COLO668 (cell line): Measurements from ENCODE around the gene PCSK6.
"Not testable (repeated sequence)": the region's sequence is repeated elsewhere in the genome, so short reads cannot be mapped to it uniquely, and the experiment has no call there.

ENCODE experiments used
- DNase-seq: peaks from one replicate; lab custom pipeline; 2025; ENCODE audit not compliant: unreplicated experiment; lab: John Stamatoyannopoulos, UW

PCSK6 gene

GRCh38 chr15:101463696-101464095 lies 25.8 kb downstream of the PCSK6 start:
- not testable (repeated sequence) for DNase-seq

- DNase-seq: no peak
Measured at GRCh38 chr15:101463270-101463669, 26.2 kb downstream of the PCSK6 start.

GRCh38 chr15:101461097-101461496 lies 28.4 kb downstream of the PCSK6 start:
- DNase-seq: no peak

- no peak for DNase-seq
Measured at GRCh38 chr15:101459579-101460300, 29.8 kb downstream of the PCSK6 start.

GRCh38 chr15:101458908-101459578 lies 30.5 kb downstream of the PCSK6 start:
- DNase-seq: no peak

GRCh38 chr15:101458158-101458900 lies 31.2 kb downstream of the PCSK6 start:
- no peak for DNase-seq

- no peak for DNase-seq
Measured at GRCh38 chr15:101457696-101458095, 31.8 kb downstream of the PCSK6 start.

GRCh38 chr15:101456057-101456739 lies 33.3 kb downstream of the PCSK6 start:
- no peak for DNase-seq

- no peak for DNase-seq
Measured at GRCh38 chr15:101455291-101456025, 34.0 kb downstream of the PCSK6 start.

GRCh38 chr15:101454781-101455180 lies 34.7 kb downstream of the PCSK6 start:
- not testable (repeated sequence) for DNase-seq

- no peak for DNase-seq
Measured at GRCh38 chr15:101454365-101454764, 35.1 kb downstream of the PCSK6 start.

- no peak for DNase-seq
Measured at GRCh38 chr15:101453123-101454120, 36.1 kb downstream of the PCSK6 start.

GRCh38 chr15:101452572-101452971 lies 36.9 kb downstream of the PCSK6 start:
- no peak for DNase-seq

- DNase-seq: no peak
Measured at GRCh38 chr15:101451846-101452245, 37.7 kb downstream of the PCSK6 start.

- DNase-seq: no peak
Measured at GRCh38 chr15:101451266-101451799, 38.2 kb downstream of the PCSK6 start.

GRCh38 chr15:101450403-101451265 lies 38.9 kb downstream of the PCSK6 start:
- no peak for DNase-seq

GRCh38 chr15:101449471-101450402 lies 39.8 kb downstream of the PCSK6 start:
- DNase-seq: no peak
